Smooth muscle cell of the umbilical artery (primary cell): ENCODE measurements around the gene JPT2. TPM values are rescaled to one million over a fixed set of nuclear protein-coding genes. Genes with fewer than 3 reads are reported as not detected.

Experiments used
- total RNA-seq: library from RNA; depleted of rRNA; stranded (reverse); fragments of >200 nt; gene quantifications from 2 replicates; pipeline ENCODE4 v1.2.3, GENCODE V29; 2014

JPT2 gene
- 25.5 and 69.2 TPM in 2 replicates for total RNA-seq

GRCh38 chr16:1677942-1678499 lies at the start of gene JPT2:
TSS of gene JPT2 (plus strand) at chr16:1678279. CDS start at chr16:1678313, 34 bp downstream.

GRCh38 chr16:1705688-1706385 lies 27.8 kb downstream of the JPT2 start, which contains the start of gene MAPK8IP3:
TSS of gene MAPK8IP3 (plus strand) at chr16:1706195. CDS start at chr16:1706340, 145 bp downstream.

Other genes with a start within 250 kb of the JPT2 start
- not detected in 2 replicates for gene PERCC1, start 247.2 kb upstream of the JPT2 start, total RNA-seq
- gene CCDC154, start 233.7 kb upstream of the JPT2 start, total RNA-seq: 0.30 and 0.32 TPM in 2 replicates
- 73.9 and 75.6 TPM in 2 replicates for gene CLCN7, start 203.3 kb upstream of the JPT2 start, total RNA-seq
- gene PTX4, start 189.3 kb upstream of the JPT2 start, total RNA-seq: not detected in 2 replicates
- gene TELO2, start 184.9 kb upstream of the JPT2 start, total RNA-seq: 12.8 and 15.4 TPM in 2 replicates
- 1.4 and 4.8 TPM in 2 replicates for gene TMEM204, start 144.6 kb upstream of the JPT2 start, total RNA-seq
- 32.5 and 41.0 TPM in 2 replicates for gene IFT140, start 66.2 kb upstream of the JPT2 start, total RNA-seq
- gene CRAMP1, start 65.9 kb upstream of the JPT2 start, total RNA-seq: 5.0 and 11.4 TPM in 2 replicates
- gene MAPK8IP3, start 27.9 kb downstream of the JPT2 start, total RNA-seq: 29.7 and 69.6 TPM in 2 replicates
- gene NME3, start 93.3 kb downstream of the JPT2 start, total RNA-seq: 54.8 and 102 TPM in 2 replicates
- 17.2 and 20.9 TPM in 2 replicates for gene EME2, start 94.5 kb downstream of the JPT2 start, total RNA-seq
- 57.5 and 73.0 TPM in 2 replicates for gene MRPS34, start 94.9 kb downstream of the JPT2 start, total RNA-seq
- 24.1 and 30.9 TPM in 2 replicates for gene SPSB3, start 104.3 kb downstream of the JPT2 start, total RNA-seq
- gene NUBP2, start 104.7 kb downstream of the JPT2 start, total RNA-seq: 52.0 and 60.9 TPM in 2 replicates
- gene IGFALS, start 115.4 kb downstream of the JPT2 start, total RNA-seq: not detected in 2 replicates
- gene HAGH, start 148.5 kb downstream of the JPT2 start, total RNA-seq: 54.9 and 57.3 TPM in 2 replicates
- 57.6 and 61.4 TPM in 2 replicates for gene FAHD1, start 148.9 kb downstream of the JPT2 start, total RNA-seq
- gene MEIOB, start 193.9 kb downstream of the JPT2 start, total RNA-seq: not detected in 2 replicates
- gene HS3ST6, start 240.1 kb downstream of the JPT2 start, total RNA-seq: not detected in 2 replicates